GM12878 (cell line): ENCODE results near the gene AP2A2. TPM values are rescaled to one million over a fixed set of nuclear protein-coding genes. Genes with fewer than 3 reads are reported as not detected.

Experiments used
- ATF7 ChIP-seq: fragments of 450-650 bp; IDR thresholded peaks from 2 replicates; pipeline ENCODE4 v1.6.1; 2016; ENCODE audit warnings: low read depth, mild to moderate bottlenecking
- BHLHE40 ChIP-seq, 2 experiments: fragments of 450-650 bp in 1 of 2; IDR thresholded peaks; 2 replicates each; pipeline ENCODE4 v1.6.1; 2011 to 2017; ENCODE audit warnings: low read depth in 2 of 2, borderline replicate concordance in 1 of 2, improper control_type of control experiment in 1 of 2, low read length in 1 of 2, mild to moderate bottlenecking in 1 of 2
- CREM ChIP-seq: IDR thresholded peaks from 2 replicates; pipeline ENCODE4 v1.6.1; 2014; ENCODE audit warnings: antibody characterized with exemption, low read depth
- EED ChIP-seq: sonication (generic); IDR thresholded peaks from 2 replicates; pipeline ENCODE4 v1.6.1; 2016; ENCODE audit warnings: antibody characterized with exemption, low read depth
- EGR1 ChIP-seq, 2 experiments: IDR thresholded peaks; 1 replicate in 1 of 2; 2 replicates in 1 of 2; pipeline ENCODE4 v1.6.1; 2011 to 2012; ENCODE audit warnings: low read depth in 2 of 2, low read length in 2 of 2, borderline replicate concordance in 1 of 2, mild to moderate bottlenecking in 1 of 2, moderate library complexity in 1 of 2
- ETV6 ChIP-seq, 2 experiments: fragments of 450-650 bp in 1 of 2; IDR thresholded peaks in 1 of 2; conservative IDR thresholded peaks in 1 of 2; 2 replicates each; pipeline ENCODE4 v1.6.1; 2014; ENCODE audit warnings: antibody characterized with exemption in 1 of 2, borderline replicate concordance in 1 of 2, low read depth in 1 of 2, mild to moderate bottlenecking in 1 of 2, moderate library complexity in 1 of 2
- IKZF1 ChIP-seq: fragments of 450-650 bp; conservative IDR thresholded peaks from 2 replicates; pipeline ENCODE4 v1.6.1; 2017; ENCODE audit warnings: antibody characterized with exemption, mild to moderate bottlenecking
- IKZF2 ChIP-seq, 2 experiments: fragments of 450-650 bp; IDR thresholded peaks; 2 replicates each; pipeline ENCODE4 v1.6.1; 2017; ENCODE audit warnings: mild to moderate bottlenecking in 2 of 2, moderate library complexity in 2 of 2
- LARP7 ChIP-seq: fragments of 450-650 bp; IDR thresholded peaks from 2 replicates; pipeline ENCODE4 v1.6.1; 2017; ENCODE audit warnings: mild to moderate bottlenecking
- MTA2 ChIP-seq: fragments of 450-650 bp; IDR thresholded peaks from 2 replicates; pipeline ENCODE4 v1.6.1; 2016; ENCODE audit warnings: low read depth, mild to moderate bottlenecking, moderate library complexity
- SIN3A ChIP-seq: IDR thresholded peaks from 2 replicates; pipeline ENCODE4 v1.6.1; 2012; ENCODE audit warnings: low read depth, low read length, improper control_type of control experiment
- SP1 ChIP-seq: IDR thresholded peaks from one replicate; pipeline ENCODE4 v1.6.1; 2011; ENCODE audit warnings: low read depth, low read length
- TCF12 ChIP-seq: IDR thresholded peaks from 2 replicates; pipeline ENCODE4 v1.6.1; 2011; ENCODE audit warnings: low read depth, mild to moderate bottlenecking, low read length
- YY1 ChIP-seq: IDR thresholded peaks from 2 replicates; pipeline ENCODE4 v1.6.1; 2011; ENCODE audit warnings: low read depth, mild to moderate bottlenecking, low read length
- polyA plus RNA-seq, 11 experiments: library from polyadenylated mRNA; depleted of rRNA in 4 of 11; unstranded in 6 of 11; stranded (reverse) in 5 of 11; fragments of >200 nt; fragmentation: Nextera tagmentation in 4 of 11; fragmentation: Illumina TruSeq in 1 of 11; extraction: Ambion mirVana in 4 of 11; extraction: Trizol in 1 of 11; gene quantifications; 1 replicate in 1 of 11; 2 replicates in 10 of 11; pipeline versions ENCODE4 v1.2.1 to v1.2.3, GENCODE V29; 2011 to 2016; ENCODE audit warnings: inconsistent platforms in 2 of 11, missing spikeins in 2 of 11, low read depth in 1 of 11
- total RNA-seq, 4 experiments: library from RNA; depleted of rRNA in 3 of 4; stranded (reverse); fragments of >200 nt in 3 of 4; fragmentation: Illumina TruSeq in 1 of 4; extraction: Trizol in 1 of 4; gene quantifications; 2 replicates each; pipeline versions ENCODE4 v1.2.1 to v1.2.3, GENCODE V29; 2013 to 2021
- TF ChIP-seq, protein P1 (sequence below): fragments of 450-650 bp; IDR thresholded peaks from 2 replicates; pipeline ENCODE4 v1.6.1; 2014; ENCODE audit warnings: mild to moderate bottlenecking
- TF ChIP-seq, protein P2 (sequence below): fragments of 450-650 bp; IDR thresholded peaks from 2 replicates; pipeline ENCODE4 v1.6.1; 2017; ENCODE audit warnings: mild to moderate bottlenecking
- TF ChIP-seq, protein P3 (sequence below): fragments of 450-650 bp; IDR thresholded peaks from 2 replicates; pipeline ENCODE4 v1.6.1; 2016; ENCODE audit warnings: mild to moderate bottlenecking
- TF ChIP-seq, protein P4 (sequence below): fragments of 450-650 bp; IDR thresholded peaks from 2 replicates; pipeline ENCODE4 v1.6.1; 2017; ENCODE audit warnings: low read depth, mild to moderate bottlenecking, moderate library complexity
- TF ChIP-seq, protein P5 (sequence below): fragments of 450-650 bp; conservative IDR thresholded peaks from 2 replicates; pipeline ENCODE4 v1.6.1; 2017; ENCODE audit warnings: mild to moderate bottlenecking, moderate library complexity

The AP2A2 gene
- total and polyA plus RNA-seq, 10 of the 15 experiments (the other 5 are each of a cell fraction or from before 2014, with no cell fraction given), result 0.58 to 48.8 (median 18.2) TPM

DNA sequence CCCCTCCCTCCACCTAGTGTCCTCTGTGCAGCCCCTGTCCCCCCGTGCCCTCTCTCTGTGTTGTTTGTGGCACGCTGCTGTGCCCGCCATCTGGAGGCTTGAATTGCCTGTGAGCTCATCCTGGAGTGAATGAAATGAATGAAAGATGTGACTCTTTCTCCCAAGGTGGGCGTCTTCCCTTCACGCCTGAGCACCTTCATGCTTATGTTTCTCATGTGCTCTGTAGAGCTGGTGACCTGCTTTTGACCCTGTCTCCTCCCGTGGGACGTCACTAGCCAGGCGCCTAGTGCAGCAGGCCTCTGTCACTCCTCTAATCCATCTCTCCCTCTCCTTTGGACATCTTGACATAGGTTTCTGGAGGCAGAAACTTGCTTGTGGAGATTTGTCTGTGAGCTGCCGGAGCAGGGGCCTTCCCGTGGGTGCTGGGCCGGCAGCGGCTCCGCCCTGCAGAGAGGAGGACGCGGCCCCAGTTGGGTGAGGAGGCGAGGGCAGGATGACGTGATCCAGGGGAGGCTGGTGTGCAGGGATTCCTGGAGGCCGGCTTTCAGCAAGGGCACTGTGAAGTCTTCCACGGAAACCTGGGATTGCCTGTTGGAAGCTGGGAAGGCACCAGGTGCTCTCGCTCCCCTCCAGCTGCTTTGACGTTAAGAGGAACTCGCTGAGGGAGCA, 70.2 kb downstream of the AP2A2 start (continued):
- peak; percentile 66 to 71 for TF ChIP-seq IKZF2 (IDR thresholded peaks at IDR 0.05)
- peak; percentile 72 for TF ChIP-seq ATF7
- no peak for TF ChIP-seq ETV6 (conservative IDR thresholded peaks at IDR 0.05 in 1 of 2, IDR thresholded peaks at IDR 0.05 in 1 of 2; ENCODE audit: borderline replicate concordance in 1 of 2, low read depth in 1 of 2)
- TF ChIP-seq TCF12, result peak; percentile 69; the same call in 1 of the 2 replicates
- TF ChIP-seq, protein P1, sequence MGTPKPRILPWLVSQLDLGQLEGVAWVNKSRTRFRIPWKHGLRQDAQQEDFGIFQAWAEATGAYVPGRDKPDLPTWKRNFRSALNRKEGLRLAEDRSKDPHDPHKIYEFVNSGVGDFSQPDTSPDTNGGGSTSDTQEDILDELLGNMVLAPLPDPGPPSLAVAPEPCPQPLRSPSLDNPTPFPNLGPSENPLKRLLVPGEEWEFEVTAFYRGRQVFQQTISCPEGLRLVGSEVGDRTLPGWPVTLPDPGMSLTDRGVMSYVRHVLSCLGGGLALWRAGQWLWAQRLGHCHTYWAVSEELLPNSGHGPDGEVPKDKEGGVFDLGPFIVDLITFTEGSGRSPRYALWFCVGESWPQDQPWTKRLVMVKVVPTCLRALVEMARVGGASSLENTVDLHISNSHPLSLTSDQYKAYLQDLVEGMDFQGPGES, result no peak
- peak; percentile 75 for TF ChIP-seq IKZF1
- TF ChIP-seq BHLHE40 (IDR thresholded peaks at IDR 0.05; ENCODE audit: borderline replicate concordance in 1 of 2, low read depth in 2 of 2, low read length in 1 of 2), result peak; percentile 66 to 84; a peak in 3 of 4 replicates
- 0 out of 2 replicates have a peak, but pooled peaks have one; percentile 16 for TF ChIP-seq MTA2
- 0 out of 2 replicates have a peak, but pooled peaks have one; percentile 20 for TF ChIP-seq LARP7
- TF ChIP-seq, protein P2, sequence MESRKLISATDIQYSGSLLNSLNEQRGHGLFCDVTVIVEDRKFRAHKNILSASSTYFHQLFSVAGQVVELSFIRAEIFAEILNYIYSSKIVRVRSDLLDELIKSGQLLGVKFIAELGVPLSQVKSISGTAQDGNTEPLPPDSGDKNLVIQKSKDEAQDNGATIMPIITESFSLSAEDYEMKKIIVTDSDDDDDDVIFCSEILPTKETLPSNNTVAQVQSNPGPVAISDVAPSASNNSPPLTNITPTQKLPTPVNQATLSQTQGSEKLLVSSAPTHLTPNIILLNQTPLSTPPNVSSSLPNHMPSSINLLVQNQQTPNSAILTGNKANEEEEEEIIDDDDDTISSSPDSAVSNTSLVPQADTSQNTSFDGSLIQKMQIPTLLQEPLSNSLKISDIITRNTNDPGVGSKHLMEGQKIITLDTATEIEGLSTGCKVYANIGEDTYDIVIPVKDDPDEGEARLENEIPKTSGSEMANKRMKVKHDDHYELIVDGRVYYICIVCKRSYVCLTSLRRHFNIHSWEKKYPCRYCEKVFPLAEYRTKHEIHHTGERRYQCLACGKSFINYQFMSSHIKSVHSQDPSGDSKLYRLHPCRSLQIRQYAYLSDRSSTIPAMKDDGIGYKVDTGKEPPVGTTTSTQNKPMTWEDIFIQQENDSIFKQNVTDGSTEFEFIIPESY, result no peak
- 0 out of 2 replicates have a peak, but pooled peaks have one; percentile 31 for TF ChIP-seq SIN3A
- peak in 1 of 2 experiments; percentile 36; a peak in 1 of 3 replicates for TF ChIP-seq EGR1 (IDR thresholded peaks at IDR 0.05; ENCODE audit: borderline replicate concordance in 1 of 2, low read depth in 2 of 2, low read length in 2 of 2)
- TF ChIP-seq, protein P3, sequence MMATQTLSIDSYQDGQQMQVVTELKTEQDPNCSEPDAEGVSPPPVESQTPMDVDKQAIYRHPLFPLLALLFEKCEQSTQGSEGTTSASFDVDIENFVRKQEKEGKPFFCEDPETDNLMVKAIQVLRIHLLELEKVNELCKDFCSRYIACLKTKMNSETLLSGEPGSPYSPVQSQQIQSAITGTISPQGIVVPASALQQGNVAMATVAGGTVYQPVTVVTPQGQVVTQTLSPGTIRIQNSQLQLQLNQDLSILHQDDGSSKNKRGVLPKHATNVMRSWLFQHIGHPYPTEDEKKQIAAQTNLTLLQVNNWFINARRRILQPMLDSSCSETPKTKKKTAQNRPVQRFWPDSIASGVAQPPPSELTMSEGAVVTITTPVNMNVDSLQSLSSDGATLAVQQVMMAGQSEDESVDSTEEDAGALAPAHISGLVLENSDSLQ, result peak; percentile 41; the same call in 1 of the 2 replicates
- peak; percentile 58; the same call in 1 of the 2 replicates for TF ChIP-seq EED
- peak; percentile 81 for TF ChIP-seq CREM
- no peak for TF ChIP-seq SP1
- TF ChIP-seq, protein P4, sequence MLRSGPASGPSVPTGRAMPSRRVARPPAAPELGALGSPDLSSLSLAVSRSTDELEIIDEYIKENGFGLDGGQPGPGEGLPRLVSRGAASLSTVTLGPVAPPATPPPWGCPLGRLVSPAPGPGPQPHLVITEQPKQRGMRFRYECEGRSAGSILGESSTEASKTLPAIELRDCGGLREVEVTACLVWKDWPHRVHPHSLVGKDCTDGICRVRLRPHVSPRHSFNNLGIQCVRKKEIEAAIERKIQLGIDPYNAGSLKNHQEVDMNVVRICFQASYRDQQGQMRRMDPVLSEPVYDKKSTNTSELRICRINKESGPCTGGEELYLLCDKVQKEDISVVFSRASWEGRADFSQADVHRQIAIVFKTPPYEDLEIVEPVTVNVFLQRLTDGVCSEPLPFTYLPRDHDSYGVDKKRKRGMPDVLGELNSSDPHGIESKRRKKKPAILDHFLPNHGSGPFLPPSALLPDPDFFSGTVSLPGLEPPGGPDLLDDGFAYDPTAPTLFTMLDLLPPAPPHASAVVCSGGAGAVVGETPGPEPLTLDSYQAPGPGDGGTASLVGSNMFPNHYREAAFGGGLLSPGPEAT, result no peak
- TF ChIP-seq, protein P5, sequence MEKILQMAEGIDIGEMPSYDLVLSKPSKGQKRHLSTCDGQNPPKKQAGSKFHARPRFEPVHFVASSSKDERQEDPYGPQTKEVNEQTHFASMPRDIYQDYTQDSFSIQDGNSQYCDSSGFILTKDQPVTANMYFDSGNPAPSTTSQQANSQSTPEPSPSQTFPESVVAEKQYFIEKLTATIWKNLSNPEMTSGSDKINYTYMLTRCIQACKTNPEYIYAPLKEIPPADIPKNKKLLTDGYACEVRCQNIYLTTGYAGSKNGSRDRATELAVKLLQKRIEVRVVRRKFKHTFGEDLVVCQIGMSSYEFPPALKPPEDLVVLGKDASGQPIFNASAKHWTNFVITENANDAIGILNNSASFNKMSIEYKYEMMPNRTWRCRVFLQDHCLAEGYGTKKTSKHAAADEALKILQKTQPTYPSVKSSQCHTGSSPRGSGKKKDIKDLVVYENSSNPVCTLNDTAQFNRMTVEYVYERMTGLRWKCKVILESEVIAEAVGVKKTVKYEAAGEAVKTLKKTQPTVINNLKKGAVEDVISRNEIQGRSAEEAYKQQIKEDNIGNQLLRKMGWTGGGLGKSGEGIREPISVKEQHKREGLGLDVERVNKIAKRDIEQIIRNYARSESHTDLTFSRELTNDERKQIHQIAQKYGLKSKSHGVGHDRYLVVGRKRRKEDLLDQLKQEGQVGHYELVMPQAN, result 0 out of 2 replicates have a peak, but pooled peaks have one; percentile 24
- TF ChIP-seq YY1, result 0 out of 2 replicates have a peak, but pooled peaks have one; percentile 19
- TF ChIP-seq, all 136 proteins: peak for 27
